K562 (cell line): ENCODE data around the gene CNTN2. TPM values are rescaled to one million over a fixed set of nuclear protein-coding genes. Genes with fewer than 3 reads are reported as not detected.

Experiments used
- ATAC-seq: fragments of 200-7000 bp; cut with Tn5 transposase; 3 replicates; pipeline ENCODE4 v1.9.1; 2020; ENCODE audit warnings: moderate library complexity
- BruUV-seq: library from RNA; stranded (reverse); fragments of 400-500 nt; replicated peaks from 2 replicates; lab custom pipeline; 2021; lab: Mats Ljungman, UMichigan
- CTCF ChIA-PET: fragments of 300-600 bp; formaldehyde crosslinking; extraction: SDS; loops from one replicate; lab custom pipeline; 2021; ENCODE audit warnings: low intra/inter-chr PET ratio; lab: Yijun Ruan, JAX
- POLR2A ChIA-PET: fragments of 300-600, 350-650 bp; sonication (Branson Sonifier 250); formaldehyde crosslinking; extraction: SDS; loops from one replicate; lab custom pipeline; 2021; ENCODE audit warnings: antibody characterized with exemption, inconsistent platforms; lab: Yijun Ruan, JAX
- DNase-seq, 4 experiments: peaks; one replicate each; pipeline versions ENCODE4 v3.0.0 to v3.0.0-alpha.2; 2011 to 2018; ENCODE audit warnings: low spot score in 3 of 4, mixed read lengths in 3 of 4; ENCODE audit errors: extremely low read depth in 1 of 4
- FAIRE-seq: peaks from 2 replicates; lab custom pipeline; 2011; peaks lifted over from hg19 to GRCh38; lab: Jason Lieb, UNC
- H2AFZ ChIP-seq: 2 replicates; pipeline ENCODE4 v1.6.0; 2011; ENCODE audit warnings: low read depth, low read length, control low read depth, inconsistent platforms
- H3K27ac ChIP-seq: fragments of 200-600 bp; 3 replicates; pipeline ENCODE4 v1.8.0; 2011; ENCODE audit warnings: low read depth, mild to moderate bottlenecking, control low read depth, inconsistent platforms, low read length, moderate library complexity, mixed read lengths; ENCODE audit errors: extremely low read depth
- H3K27me3 ChIP-seq, 2 experiments: fragments of 300-600 bp in 1 of 2; 2 replicates in 1 of 2; 3 replicates in 1 of 2; pipeline versions ENCODE4 v1.6.0 to v1.8.0; 2011; ENCODE audit warnings: inconsistent platforms in 2 of 2, low read length in 2 of 2, mild to moderate bottlenecking in 1 of 2, mixed read lengths in 1 of 2, moderate library complexity in 1 of 2; ENCODE audit not compliant: control insufficient read depth in 2 of 2, insufficient read depth in 2 of 2
- H3K36me3 ChIP-seq: fragments of 300-600 bp; 3 replicates; pipeline ENCODE4 v1.8.0; 2011; ENCODE audit warnings: mild to moderate bottlenecking, low read length, inconsistent platforms; ENCODE audit not compliant: control insufficient read depth, insufficient read depth
- H3K4me1 ChIP-seq, 2 experiments: fragments of 200-600 bp in 1 of 2; replicated peaks in 1 of 2; 2 replicates in 1 of 2; 3 replicates in 1 of 2; pipeline versions ENCODE4 v1.5.1 to v1.8.0; 2011; ENCODE audit warnings: inconsistent platforms in 2 of 2, low read length in 2 of 2, mild to moderate bottlenecking in 1 of 2, mixed read lengths in 1 of 2, moderate library complexity in 1 of 2; ENCODE audit not compliant: control insufficient read depth in 2 of 2, insufficient read depth in 2 of 2
- H3K4me2 ChIP-seq: 2 replicates; pipeline ENCODE4 v1.6.1; 2011; ENCODE audit warnings: low read length, control low read depth, inconsistent platforms, mixed read lengths; ENCODE audit not compliant: insufficient read depth
- H3K4me3 ChIP-seq: fragments of 200-600 bp; sonication (generic), shearing (Covaris generic); 2 replicates; pipeline ENCODE4 v1.5.1; 2016; ENCODE audit warnings: control low read depth, inconsistent platforms
- H3K79me2 ChIP-seq: fragments of 200-600 bp; 3 replicates; pipeline ENCODE4 v1.8.0; 2011; ENCODE audit warnings: low read length, inconsistent platforms; ENCODE audit not compliant: control insufficient read depth, insufficient read depth
- H3K9ac ChIP-seq, 2 experiments: 2 replicates each; pipeline versions ENCODE4 v1.6.0 to v1.6.1; 2011; ENCODE audit warnings: low read depth in 2 of 2, low read length in 2 of 2, control low read depth in 1 of 2, inconsistent platforms in 1 of 2, mild to moderate bottlenecking in 1 of 2, mixed read lengths in 1 of 2; ENCODE audit not compliant: insufficient read depth in 1 of 2
- H3K9me1 ChIP-seq: one replicate; pipeline ENCODE4 v1.6.0; 2011; ENCODE audit warnings: inconsistent platforms, mild to moderate bottlenecking, low read length, moderate library complexity; ENCODE audit not compliant: control insufficient read depth, insufficient read depth
- H3K9me3 ChIP-seq: replicated peaks from 2 replicates; pipeline ENCODE4 v1.5.1; 2011; ENCODE audit warnings: low read depth, low read length, inconsistent platforms; ENCODE audit not compliant: control insufficient read depth, insufficient read depth
- H4K20me1 ChIP-seq: replicated peaks from 2 replicates; pipeline ENCODE4 v1.6.1; 2011; ENCODE audit warnings: low read length, inconsistent platforms, mixed read lengths; ENCODE audit not compliant: control insufficient read depth, insufficient read depth
- BHLHE40 ChIP-seq: IDR thresholded peaks from 2 replicates; pipeline ENCODE4 v1.6.1; 2011; ENCODE audit warnings: low read length, improper control_type of control experiment
- CTBP1 ChIP-seq: fragments of 450-650 bp; IDR thresholded peaks from 2 replicates; pipeline ENCODE4 v1.6.1; 2016; ENCODE audit warnings: borderline replicate concordance
- DEAF1 ChIP-seq: fragments of 450-650 bp; formaldehyde crosslinking; IDR thresholded peaks from 2 replicates; pipeline ENCODE4 v1.4.0; 2020; ENCODE audit warnings: mild to moderate bottlenecking, moderate library complexity
- DIDO1 ChIP-seq: fragments of 450-650 bp; IDR thresholded peaks from 2 replicates; pipeline ENCODE4 v1.6.1; 2016; ENCODE audit warnings: low read depth, missing biosample characterization, missing genetic modification characterization
- E4F1 ChIP-seq: fragments of 250-450 bp; sonication (Bioruptor Pico); IDR thresholded peaks from 2 replicates; pipeline ENCODE4 v1.5.0; 2021; ENCODE audit warnings: mild to moderate bottlenecking, borderline replicate concordance
- ELF2 ChIP-seq: fragments of 250-450 bp; sonication (Bioruptor Pico); IDR thresholded peaks from 2 replicates; pipeline ENCODE4 v1.5.0; 2021; ENCODE audit warnings: mild to moderate bottlenecking
- ETV6 ChIP-seq, 3 experiments: fragments of 150-350 bp in 1 of 3; sonication (generic) in 1 of 3; formaldehyde crosslinking in 1 of 3; IDR thresholded peaks; 2 replicates each; pipeline versions ENCODE4 v1.6.1 to v1.8.0; 2014 to 2022; ENCODE audit warnings: borderline replicate concordance in 2 of 3, low read depth in 2 of 3, antibody characterized with exemption in 1 of 3, low read length in 1 of 3, mild to moderate bottlenecking in 1 of 3, missing genetic modification reagents in 1 of 3
- HMG20B ChIP-seq: fragments of 250-450 bp; sonication (Bioruptor Pico); IDR thresholded peaks from 2 replicates; pipeline ENCODE4 v1.5.0; 2021; ENCODE audit warnings: mild to moderate bottlenecking
- LCOR ChIP-seq: sonication (generic); formaldehyde crosslinking; IDR thresholded peaks from 2 replicates; pipeline ENCODE4 v1.8.0; 2022; ENCODE audit warnings: mild to moderate bottlenecking, missing genetic modification reagents
- MCM5 ChIP-seq: fragments of 450-650 bp; IDR thresholded peaks from 2 replicates; pipeline ENCODE4 v1.6.1; 2016; ENCODE audit warnings: low read depth
- NELFE ChIP-seq: IDR thresholded peaks from 2 replicates; pipeline ENCODE4 v1.6.1; 2011; ENCODE audit warnings: mild to moderate bottlenecking; ENCODE audit not compliant: insufficient read depth, insufficient read length
- NFIX ChIP-seq: fragments of 250-450 bp; sonication (Bioruptor Pico); IDR thresholded peaks from 2 replicates; pipeline ENCODE4 v1.4.0; 2020; ENCODE audit warnings: low read depth, mild to moderate bottlenecking, moderate library complexity
- RBM39 ChIP-seq: fragments of 200-400 bp; formaldehyde crosslinking; optimal IDR thresholded peaks from 2 replicates; pipeline ENCODE3; 2018; ENCODE audit warnings: low read depth, low read length
- SMARCA5 ChIP-seq: fragments of 450-650 bp; IDR thresholded peaks from 2 replicates; pipeline ENCODE4 v1.6.1; 2016
- TEAD1 ChIP-seq, 2 experiments: fragments of 450-650 bp in 1 of 2; sonication (generic) in 1 of 2; formaldehyde crosslinking; IDR thresholded peaks; 2 replicates each; pipeline versions ENCODE4 v1.4.0 to v1.8.0; 2020 to 2022; ENCODE audit warnings: mild to moderate bottlenecking in 2 of 2, missing genetic modification reagents in 1 of 2
- THAP12 ChIP-seq: fragments of 250-450 bp; sonication (Bioruptor Pico); IDR thresholded peaks from 2 replicates; pipeline ENCODE4 v1.9.0; 2021; ENCODE audit warnings: mild to moderate bottlenecking, inconsistent platforms
- ZNF124 ChIP-seq: sonication (generic); formaldehyde crosslinking; IDR thresholded peaks from 2 replicates; pipeline ENCODE4 v1.8.1; 2022; ENCODE audit warnings: missing genetic modification reagents
- ZNF444 ChIP-seq: fragments of 250-450 bp; sonication (Bioruptor Pico); IDR thresholded peaks from 2 replicates; pipeline ENCODE4 v1.4.0; 2020; ENCODE audit warnings: mild to moderate bottlenecking, moderate library complexity
- ZNF561 ChIP-seq: fragments of 450-650 bp; formaldehyde crosslinking; conservative IDR thresholded peaks from 2 replicates; pipeline ENCODE4 v1.4.0; 2020; ENCODE audit warnings: mild to moderate bottlenecking, moderate library complexity
- WGBS: fragments of 100-300 bp; shearing (Covaris generic); methylation state at CpG from one replicate; pipeline ENCODE4 v1.1.6; 2016; ENCODE audit warnings: low coverage, mixed read lengths; ENCODE audit not compliant: insufficient coverage; ENCODE audit errors: missing lambda C conversion rate; 5-methylcytosine and 5-hydroxymethylcytosine counted together
- in situ Hi-C: fragments of 300-500 bp; cut with MboI; formaldehyde crosslinking; loops from 4 replicates; pipeline ENCODE4 v1.15.0; 2018; ENCODE audit warnings: inconsistent platforms, mixed read lengths
- intact Hi-C: fragments of 100-400 bp; cut with micrococcal nuclease; formaldehyde crosslinking; loops from 2 replicates; pipeline ENCODE4 v1.14.2; 2022
- polyA plus RNA-seq, 8 experiments: library from polyadenylated mRNA; depleted of rRNA in 4 of 8; stranded (reverse) in 5 of 8; unstranded in 3 of 8; fragments of >200 nt; fragmentation: Nextera tagmentation in 2 of 8; fragmentation: Illumina TruSeq in 1 of 8; extraction: Ambion mirVana in 2 of 8; extraction: Trizol in 1 of 8; gene quantifications; 2 replicates each; pipeline versions ENCODE4 v1.2.1 to v1.2.3, GENCODE V29; 2011 to 2014; ENCODE audit warnings: inconsistent platforms in 1 of 8, missing spikeins in 1 of 8
- total RNA-seq, 7 experiments: library from RNA; depleted of rRNA in 6 of 7; stranded (reverse); fragments of >200 nt in 6 of 7; fragmentation: Illumina TruSeq in 2 of 7; extraction: Trizol in 2 of 7; gene quantifications; 2 replicates each; pipeline versions ENCODE4 v1.2.1 to v1.2.3, GENCODE V29; 2011 to 2021; ENCODE audit warnings: low replicate concordance in 1 of 7

CNTN2 gene
- total and polyA plus RNA-seq, 9 of the 15 experiments (the other 6 are each of a cell fraction or from before 2014, with no cell fraction given): not detected

- FAIRE-seq (no peak), DNase-seq (no peak), ATAC-seq (no peak)
- Histone ChIP-seq H3K4me3 (no peak overlapping the region), H3K9ac (no peak overlapping the region), H3K9me1 (no peaks in the 10 kb centered on the region), H3K4me2 (no peak overlapping the region), H3K27me3 (no peaks in the 10 kb centered on the region), H3K9me3 (no peaks in the 10 kb centered on the region), H3K4me1 (no peaks in the 10 kb centered on the region), H3K79me2 (no peaks in the 10 kb centered on the region), H4K20me1 (peaks cover 4% of the 10 kb centered on the region; the same call in 1 of the 2 replicates), H3K36me3 (peaks cover 33% of the 10 kb centered on the region), H2AFZ (no peak overlapping the region), H3K27ac (no peak overlapping the region)
- ChIA-PET POLR2A (interaction anchor here (0.5 to 2.0 kb wide), 8 partner anchors 8 to 1052 kb away, joined by 3 to 6 read pairs (median 4); partner anchors contain the start of gene RBBP5), CTCF (no interaction called here)
- BruUV-seq: no TSS peak
- in situ Hi-C loops: no loop called here
- intact Hi-C loops: no loop called here
- TF ChIP-seq E4F1 (CRISPR knock-in tag): no peak
- TF ChIP-seq LCOR (CRISPR knock-in tag): no peak
- no peak for TF ChIP-seq SMARCA5
- no peak for TF ChIP-seq BHLHE40
- TF ChIP-seq ZNF561 (CRISPR knock-in tag): no peak
- no peak for TF ChIP-seq ETV6 (IDR thresholded peaks at IDR 0.05; ENCODE audit: borderline replicate concordance in 1 of 2, low read depth in 2 of 2, low read length in 1 of 2)
- TF ChIP-seq ETV6 (CRISPR knock-in tag; IDR thresholded peaks at IDR 0.05; ENCODE audit: borderline replicate concordance): no peak
- no peak for TF ChIP-seq ELF2 (CRISPR knock-in tag)
- no peak for TF ChIP-seq DIDO1 (tag)
- no peak for TF ChIP-seq NFIX (CRISPR knock-in tag)
- TF ChIP-seq HMG20B (CRISPR knock-in tag): no peak
- no peak for TF ChIP-seq THAP12 (CRISPR knock-in tag)
- no peak for TF ChIP-seq ZNF444
- no peak for TF ChIP-seq DEAF1 (CRISPR knock-in tag)
- no peak for TF ChIP-seq ZNF124 (CRISPR knock-in tag)
- no peak for TF ChIP-seq MCM5
- no peak for TF ChIP-seq CTBP1
- TF ChIP-seq RBM39: no peak
- no peak for TF ChIP-seq NELFE
- no peak for TF ChIP-seq TEAD1 (CRISPR knock-in tag; IDR thresholded peaks at IDR 0.05)
- WGBS: 69% methylated on average over 4 of the region's 4 CpGs
Measured at GRCh38 chr1:205082431-205082830, 39.4 kb downstream of the CNTN2 start.
